ENCODE results near the gene UBXN6. TPM values are rescaled to one million over a fixed set of nuclear protein-coding genes. Genes with fewer than 3 reads are reported as not detected.

UBXN6 gene
- total RNA-seq, result 64.5 and 67.0 TPM in 2 replicates

GRCh38 chr19:4457654-4458395 is at the start of gene UBXN6:
TSS of gene UBXN6 (minus strand) at chr19:4457794. CDS start at chr19:4457697, 97 bp downstream.

GRCh38 chr19:4472174-4472974 is 14.8 kb upstream of the UBXN6 start, which contains the start of gene HDGFL2:
TSS of gene HDGFL2 (plus strand) at chr19:4472297. CDS start at chr19:4472351, 54 bp downstream.

GRCh38 chr19:4402171-4403004 is 55.2 kb downstream of the UBXN6 start, which contains the start of gene CHAF1A:
TSS of gene CHAF1A (plus strand) at chr19:4402640. CDS start at chr19:4402763, 123 bp downstream.

GRCh38 chr19:4400135-4400936 is 57.3 kb downstream of the UBXN6 start, which contains the start of gene SH3GL1:
TSS of gene SH3GL1 (minus strand) at chr19:4400547. CDS start at chr19:4400368, 179 bp downstream.

Small RNAs within 50 kb of the gene (small RNA-seq; reads per million reads assigned to genes)
- gene MIR4746, result not detected

Other genes starting within 250 kb of the UBXN6 start
- gene EBI3, start 228.3 kb downstream of the UBXN6 start, total RNA-seq, result 0.14 and 0.27 TPM in 2 replicates
- gene YJU2, start 210.7 kb downstream of the UBXN6 start, total RNA-seq, result 18.1 and 19.0 TPM in 2 replicates
- gene SHD, start 178.5 kb downstream of the UBXN6 start, total RNA-seq, result not detected in 2 replicates
- gene TMIGD2, start 155.4 kb downstream of the UBXN6 start, total RNA-seq, result not detected in 2 replicates
- 16.0 and 18.1 TPM in 2 replicates for gene FSD1, start 153.2 kb downstream of the UBXN6 start, total RNA-seq
- gene STAP2, start 119.0 kb downstream of the UBXN6 start, total RNA-seq, result 3.6 and 6.2 TPM in 2 replicates
- gene MPND, start 114.2 kb downstream of the UBXN6 start, total RNA-seq, result 6.2 and 6.9 TPM in 2 replicates
- 81.8 and 95.6 TPM in 2 replicates for gene SH3GL1, start 57.2 kb downstream of the UBXN6 start, total RNA-seq
- gene CHAF1A, start 55.2 kb downstream of the UBXN6 start, total RNA-seq, result 21.4 and 25.6 TPM in 2 replicates
- gene HDGFL2, start 14.5 kb upstream of the UBXN6 start, total RNA-seq, result 57.0 and 58.1 TPM in 2 replicates
- under 0.01 TPM in 1 of 2 replicates, not detected in the other for gene PLIN4, start 60.7 kb upstream of the UBXN6 start, total RNA-seq
- gene PLIN5, start 77.4 kb upstream of the UBXN6 start, total RNA-seq, result 0.14 and 0.53 TPM in 2 replicates
- gene LRG1, start 82.2 kb upstream of the UBXN6 start, total RNA-seq, result 0.27 and 0.29 TPM in 2 replicates
- gene SEMA6B, start 101.9 kb upstream of the UBXN6 start, total RNA-seq, result 116 and 141 TPM in 2 replicates
- gene TNFAIP8L1, start 181.7 kb upstream of the UBXN6 start, total RNA-seq, result 22.7 and 23.0 TPM in 2 replicates
- 162 and 175 TPM in 2 replicates for gene MYDGF, start 212.5 kb upstream of the UBXN6 start, total RNA-seq

Measured in thoracic aorta endothelial cell (primary cell).